Liver (tissue), 9 donors: Measurements from ENCODE around the gene RIBC1. TPM values are rescaled to one million over a fixed set of nuclear protein-coding genes. Genes with fewer than 3 reads are reported as not detected.
"Not testable (repeated sequence)": the region's sequence is repeated elsewhere in the genome, so short reads cannot be mapped to it uniquely, and the experiment has no call there.

Experiments used
- DNase-seq: peaks from one replicate; pipeline ENCODE4 v3.0.0-alpha.2; 2017; ENCODE audit warnings: low spot score
- H3K27ac ChIP-seq, 2 donors: one replicate each; pipeline ENCODE4 v1.7.0; 2013; ENCODE audit warnings: inconsistent platforms in 2 of 2, low read length in 2 of 2, control low read depth in 1 of 2, low read depth in 1 of 2, mild to moderate bottlenecking in 1 of 2
- H3K27me3 ChIP-seq, 4 donors: one replicate each; pipeline versions ENCODE4 v1.6.1 to v1.7.0; 2013; ENCODE audit warnings: low read length in 3 of 4, inconsistent platforms in 1 of 4, mild to moderate bottlenecking in 1 of 4, moderate library complexity in 1 of 4; ENCODE audit not compliant: control insufficient read depth in 4 of 4, insufficient read depth in 4 of 4
- H3K36me3 ChIP-seq, 4 donors: one replicate each; pipeline versions ENCODE4 v1.6.1 to v1.7.0; 2013; ENCODE audit warnings: low read length in 3 of 4, mild to moderate bottlenecking in 3 of 4, low read depth in 1 of 4, moderate library complexity in 1 of 4; ENCODE audit not compliant: control insufficient read depth in 4 of 4, insufficient read depth in 3 of 4
- H3K4me1 ChIP-seq, 4 donors: one replicate each; pipeline versions ENCODE4 v1.6.1 to v1.7.0; 2013; ENCODE audit warnings: low read length in 3 of 4, mild to moderate bottlenecking in 3 of 4, moderate library complexity in 1 of 4; ENCODE audit not compliant: control insufficient read depth in 4 of 4, insufficient read depth in 4 of 4
- H3K4me3 ChIP-seq, 3 donors: one replicate each; pipeline versions ENCODE4 v1.6.1 to v1.7.0; 2013; ENCODE audit warnings: low read length in 3 of 3, control low read depth in 1 of 3, low read depth in 1 of 3, mild to moderate bottlenecking in 1 of 3
- H3K9ac ChIP-seq, 2 donors: one replicate each; pipeline ENCODE4 v1.7.0; 2013; ENCODE audit warnings: low read length in 2 of 2, mild to moderate bottlenecking in 2 of 2, moderate library complexity in 2 of 2, control low read depth in 1 of 2, low read depth in 1 of 2
- H3K9me3 ChIP-seq, 4 donors: one replicate each; pipeline versions ENCODE4 v1.6.1 to v1.7.0; 2013; ENCODE audit warnings: low read length in 3 of 4; ENCODE audit not compliant: control insufficient read depth in 4 of 4
- FOXA1 ChIP-seq: IDR thresholded peaks from 2 replicates; pipeline ENCODE4 v1.6.1; 2016; ENCODE audit warnings: antibody characterized with exemption
- GABPA ChIP-seq, 2 donors: IDR thresholded peaks in 1 of 2; conservative IDR thresholded peaks in 1 of 2; 2 replicates each; pipeline ENCODE4 v1.6.1; 2016; ENCODE audit warnings: antibody characterized with exemption in 2 of 2, mild to moderate bottlenecking in 1 of 2, moderate library complexity in 1 of 2
- HNF4A ChIP-seq, 2 donors: conservative IDR thresholded peaks; 2 replicates each; pipeline ENCODE4 v1.6.1; 2016; ENCODE audit warnings: antibody characterized with exemption in 2 of 2, mild to moderate bottlenecking in 2 of 2
- HNF4G ChIP-seq: IDR thresholded peaks from 2 replicates; pipeline ENCODE4 v1.6.1; 2016; ENCODE audit warnings: antibody characterized with exemption
- JUND ChIP-seq, 2 donors: IDR thresholded peaks; 2 replicates each; pipeline ENCODE4 v1.6.1; 2016; ENCODE audit warnings: antibody characterized with exemption in 2 of 2
- RAD21 ChIP-seq, 2 donors: IDR thresholded peaks; 2 replicates each; pipeline ENCODE4 v1.6.1; 2016; ENCODE audit warnings: antibody characterized with exemption in 2 of 2, mild to moderate bottlenecking in 2 of 2
- RXRA ChIP-seq, 2 donors: IDR thresholded peaks; 2 replicates each; pipeline ENCODE4 v1.6.1; 2017 to 2018; ENCODE audit warnings: antibody characterized with exemption in 2 of 2, mild to moderate bottlenecking in 1 of 2
- YY1 ChIP-seq: IDR thresholded peaks from 2 replicates; pipeline ENCODE4 v1.6.1; 2016; ENCODE audit warnings: antibody characterized with exemption, mild to moderate bottlenecking
- WGBS: extraction: QIAGEN DNeasy Blood & Tissue Kit; methylation state at CpG from one replicate; pipeline ENCODE4 v1.1.7; 2013; 5-methylcytosine and 5-hydroxymethylcytosine counted together
- polyA plus RNA-seq, 2 donors: library from polyadenylated mRNA; stranded (reverse) in 1 of 2; unstranded in 1 of 2; fragments of 200-250 nt in 1 of 2; fragments of >200 nt in 1 of 2; fragmentation: Nextera tagmentation in 1 of 2; extraction: Ambion mirVana in 1 of 2; gene quantifications; one replicate each; pipeline versions ENCODE4 v1.2.1 to v1.2.3, GENCODE V29; 2013 to 2015
- total RNA-seq, 2 donors: library from RNA; depleted of rRNA; stranded (reverse); fragments of >200 nt; gene quantifications; one replicate each; pipeline ENCODE4 v1.2.3, GENCODE V29; 2014
- TF ChIP-seq, protein P1 (sequence below): IDR thresholded peaks from 2 replicates; pipeline ENCODE4 v1.6.1; 2016; ENCODE audit warnings: antibody characterized with exemption
- TF ChIP-seq, protein P2 (sequence below): IDR thresholded peaks from 2 replicates; pipeline ENCODE4 v1.6.1; 2016; ENCODE audit warnings: antibody characterized with exemption
- TF ChIP-seq, protein P3 (sequence below): IDR thresholded peaks from 2 replicates; pipeline ENCODE4 v1.6.1; 2016; ENCODE audit warnings: antibody characterized with exemption
- TF ChIP-seq, protein P4 (sequence below): IDR thresholded peaks from 2 replicates; pipeline ENCODE4 v1.6.1; 2016; ENCODE audit warnings: antibody characterized with exemption, mild to moderate bottlenecking
- TF ChIP-seq, protein P5 (sequence below): fragments of 150-350 bp; IDR thresholded peaks from 2 replicates; pipeline ENCODE4 v1.5.1; 2017; ENCODE audit warnings: improper control_type of control experiment, low read depth, low read length; ENCODE audit not compliant: missing input control
- donor health status: healthy.
- donor health status: healthy.
- donor health status: healthy.
- donor health status: healthy.
- donor health status: healthy.

RIBC1 gene
- total and polyA plus RNA-seq, 4 donors: 0.08 to 0.42 (median 0.20) TPM

DNA sequence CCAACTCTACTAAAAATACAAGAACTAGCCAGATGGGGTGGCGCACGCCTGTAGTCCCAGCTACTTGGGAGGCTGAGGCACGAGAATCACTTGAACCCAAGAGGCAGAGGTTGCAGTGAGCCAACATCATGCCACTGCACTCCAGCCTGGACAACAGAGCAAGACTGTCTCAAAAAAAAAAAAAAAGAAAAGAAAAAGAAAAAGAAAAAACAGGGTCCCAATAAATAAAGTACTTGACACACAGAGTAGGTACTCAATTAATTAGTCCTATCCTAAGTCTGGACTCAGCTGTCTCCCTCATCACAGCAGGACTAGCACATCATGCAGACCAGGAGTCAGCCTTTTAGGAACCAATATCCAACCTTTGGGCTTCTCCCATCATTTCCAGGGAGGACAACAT is 2.3 kb upstream of the RIBC1 start:
- H3K4me1 ChIP-seq: peaks cover 5 to 26% (median 19%) of the 10 kb centered on the region in 4 donors
- not testable (repeated sequence) for DNase-seq, H3K27ac ChIP-seq, H3K4me3 ChIP-seq, H3K9ac ChIP-seq, H3K27me3 ChIP-seq, H3K36me3 ChIP-seq, H3K9me3 ChIP-seq
- WGBS: 96% methylated on average over 3 of the region's 3 CpGs

DNA sequence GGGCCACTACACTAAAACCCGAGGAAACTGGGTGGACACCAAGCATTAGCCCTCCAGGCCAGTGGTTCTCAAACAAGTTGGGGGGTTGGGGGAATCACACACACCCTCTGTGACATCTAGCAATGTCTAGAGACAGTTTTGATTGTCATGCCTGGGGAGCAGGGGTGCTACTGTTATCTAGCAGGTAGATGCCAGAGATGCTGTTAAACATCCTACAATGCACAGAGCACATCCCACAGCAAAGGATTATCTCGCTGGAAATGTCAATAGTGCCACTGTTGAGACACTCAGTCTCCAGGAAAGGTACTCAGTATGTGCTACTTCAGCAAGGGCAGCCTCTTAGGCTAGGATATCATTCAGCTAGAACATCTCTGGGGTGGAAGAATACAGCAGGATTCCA is 1.5 kb upstream of the RIBC1 start:
- peak overlapping the region in 2 of 3 donors; percentile 85 to 91 for H3K4me3 ChIP-seq

More for the DNA sequence above, 1.5 kb upstream of the RIBC1 start:
- H3K4me1 ChIP-seq: peaks cover 5 to 26% (median 19%) of the 10 kb centered on the region in 4 donors
- TF ChIP-seq, protein P1, sequence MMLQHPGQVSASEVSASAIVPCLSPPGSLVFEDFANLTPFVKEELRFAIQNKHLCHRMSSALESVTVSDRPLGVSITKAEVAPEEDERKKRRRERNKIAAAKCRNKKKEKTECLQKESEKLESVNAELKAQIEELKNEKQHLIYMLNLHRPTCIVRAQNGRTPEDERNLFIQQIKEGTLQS: no peak
- TF ChIP-seq RAD21 (IDR thresholded peaks at IDR 0.05) (no peak), YY1 (no peak), FOXA1 (no peak), GABPA (IDR thresholded peaks at IDR 0.05 in 1 of 2, conservative IDR thresholded peaks at IDR 0.05 in 1 of 2) (no peak), RXRA (IDR thresholded peaks at IDR 0.05) (no peak), JUND (IDR thresholded peaks at IDR 0.05) (no peak), HNF4G (no peak), HNF4A (conservative IDR thresholded peaks at IDR 0.05) (no peak)
- TF ChIP-seq, protein P2, sequence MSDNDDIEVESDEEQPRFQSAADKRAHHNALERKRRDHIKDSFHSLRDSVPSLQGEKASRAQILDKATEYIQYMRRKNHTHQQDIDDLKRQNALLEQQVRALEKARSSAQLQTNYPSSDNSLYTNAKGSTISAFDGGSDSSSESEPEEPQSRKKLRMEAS: no peak
- TF ChIP-seq, protein P3, sequence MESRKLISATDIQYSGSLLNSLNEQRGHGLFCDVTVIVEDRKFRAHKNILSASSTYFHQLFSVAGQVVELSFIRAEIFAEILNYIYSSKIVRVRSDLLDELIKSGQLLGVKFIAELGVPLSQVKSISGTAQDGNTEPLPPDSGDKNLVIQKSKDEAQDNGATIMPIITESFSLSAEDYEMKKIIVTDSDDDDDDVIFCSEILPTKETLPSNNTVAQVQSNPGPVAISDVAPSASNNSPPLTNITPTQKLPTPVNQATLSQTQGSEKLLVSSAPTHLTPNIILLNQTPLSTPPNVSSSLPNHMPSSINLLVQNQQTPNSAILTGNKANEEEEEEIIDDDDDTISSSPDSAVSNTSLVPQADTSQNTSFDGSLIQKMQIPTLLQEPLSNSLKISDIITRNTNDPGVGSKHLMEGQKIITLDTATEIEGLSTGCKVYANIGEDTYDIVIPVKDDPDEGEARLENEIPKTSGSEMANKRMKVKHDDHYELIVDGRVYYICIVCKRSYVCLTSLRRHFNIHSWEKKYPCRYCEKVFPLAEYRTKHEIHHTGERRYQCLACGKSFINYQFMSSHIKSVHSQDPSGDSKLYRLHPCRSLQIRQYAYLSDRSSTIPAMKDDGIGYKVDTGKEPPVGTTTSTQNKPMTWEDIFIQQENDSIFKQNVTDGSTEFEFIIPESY: no peak
- TF ChIP-seq, protein P4, sequence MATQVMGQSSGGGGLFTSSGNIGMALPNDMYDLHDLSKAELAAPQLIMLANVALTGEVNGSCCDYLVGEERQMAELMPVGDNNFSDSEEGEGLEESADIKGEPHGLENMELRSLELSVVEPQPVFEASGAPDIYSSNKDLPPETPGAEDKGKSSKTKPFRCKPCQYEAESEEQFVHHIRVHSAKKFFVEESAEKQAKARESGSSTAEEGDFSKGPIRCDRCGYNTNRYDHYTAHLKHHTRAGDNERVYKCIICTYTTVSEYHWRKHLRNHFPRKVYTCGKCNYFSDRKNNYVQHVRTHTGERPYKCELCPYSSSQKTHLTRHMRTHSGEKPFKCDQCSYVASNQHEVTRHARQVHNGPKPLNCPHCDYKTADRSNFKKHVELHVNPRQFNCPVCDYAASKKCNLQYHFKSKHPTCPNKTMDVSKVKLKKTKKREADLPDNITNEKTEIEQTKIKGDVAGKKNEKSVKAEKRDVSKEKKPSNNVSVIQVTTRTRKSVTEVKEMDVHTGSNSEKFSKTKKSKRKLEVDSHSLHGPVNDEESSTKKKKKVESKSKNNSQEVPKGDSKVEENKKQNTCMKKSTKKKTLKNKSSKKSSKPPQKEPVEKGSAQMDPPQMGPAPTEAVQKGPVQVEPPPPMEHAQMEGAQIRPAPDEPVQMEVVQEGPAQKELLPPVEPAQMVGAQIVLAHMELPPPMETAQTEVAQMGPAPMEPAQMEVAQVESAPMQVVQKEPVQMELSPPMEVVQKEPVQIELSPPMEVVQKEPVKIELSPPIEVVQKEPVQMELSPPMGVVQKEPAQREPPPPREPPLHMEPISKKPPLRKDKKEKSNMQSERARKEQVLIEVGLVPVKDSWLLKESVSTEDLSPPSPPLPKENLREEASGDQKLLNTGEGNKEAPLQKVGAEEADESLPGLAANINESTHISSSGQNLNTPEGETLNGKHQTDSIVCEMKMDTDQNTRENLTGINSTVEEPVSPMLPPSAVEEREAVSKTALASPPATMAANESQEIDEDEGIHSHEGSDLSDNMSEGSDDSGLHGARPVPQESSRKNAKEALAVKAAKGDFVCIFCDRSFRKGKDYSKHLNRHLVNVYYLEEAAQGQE: no peak
- TF ChIP-seq, protein P5, sequence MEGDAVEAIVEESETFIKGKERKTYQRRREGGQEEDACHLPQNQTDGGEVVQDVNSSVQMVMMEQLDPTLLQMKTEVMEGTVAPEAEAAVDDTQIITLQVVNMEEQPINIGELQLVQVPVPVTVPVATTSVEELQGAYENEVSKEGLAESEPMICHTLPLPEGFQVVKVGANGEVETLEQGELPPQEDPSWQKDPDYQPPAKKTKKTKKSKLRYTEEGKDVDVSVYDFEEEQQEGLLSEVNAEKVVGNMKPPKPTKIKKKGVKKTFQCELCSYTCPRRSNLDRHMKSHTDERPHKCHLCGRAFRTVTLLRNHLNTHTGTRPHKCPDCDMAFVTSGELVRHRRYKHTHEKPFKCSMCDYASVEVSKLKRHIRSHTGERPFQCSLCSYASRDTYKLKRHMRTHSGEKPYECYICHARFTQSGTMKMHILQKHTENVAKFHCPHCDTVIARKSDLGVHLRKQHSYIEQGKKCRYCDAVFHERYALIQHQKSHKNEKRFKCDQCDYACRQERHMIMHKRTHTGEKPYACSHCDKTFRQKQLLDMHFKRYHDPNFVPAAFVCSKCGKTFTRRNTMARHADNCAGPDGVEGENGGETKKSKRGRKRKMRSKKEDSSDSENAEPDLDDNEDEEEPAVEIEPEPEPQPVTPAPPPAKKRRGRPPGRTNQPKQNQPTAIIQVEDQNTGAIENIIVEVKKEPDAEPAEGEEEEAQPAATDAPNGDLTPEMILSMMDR: no peak
- no peaks in the 10 kb centered on the region for H3K27me3 ChIP-seq
- 28% methylated on average over 2 of the region's 2 CpGs for WGBS
- no peak overlapping the region for H3K27ac ChIP-seq
- no peak overlapping the region for H3K9ac ChIP-seq
- H3K9me3 ChIP-seq: no peaks in the 10 kb centered on the region
- H3K36me3 ChIP-seq: no peaks in the 10 kb centered on the region
- no peak for DNase-seq
